Kidney epithelial cell (primary cell): ENCODE results near the gene CRACDL. TPM values are rescaled to one million over a fixed set of nuclear protein-coding genes. Genes with fewer than 3 reads are reported as not detected.

ENCODE experiments used
- DNase-seq: peaks from one replicate; pipeline ENCODE4 v3.0.0-alpha.2; 2010; ENCODE audit warnings: low read depth
- H3K27me3 ChIP-seq: 2 replicates; pipeline ENCODE4 v1.6.0; 2011; ENCODE audit warnings: low read length; ENCODE audit not compliant: control insufficient read depth, insufficient read depth
- H3K36me3 ChIP-seq: 2 replicates; pipeline ENCODE4 v1.5.1; 2011; ENCODE audit warnings: low read length; ENCODE audit not compliant: control insufficient read depth, insufficient read depth
- H3K4me3 ChIP-seq: 2 replicates; pipeline ENCODE4 v1.5.1; 2011; ENCODE audit warnings: low read depth, mild to moderate bottlenecking, control low read depth, low read length
- CTCF ChIP-seq: IDR thresholded peaks from 2 replicates; pipeline ENCODE4 v1.5.1; 2011; ENCODE audit warnings: mild to moderate bottlenecking, moderate library complexity, low read length, control low read depth, inconsistent platforms; ENCODE audit not compliant: insufficient read depth, poor library complexity, severe bottlenecking
- total RNA-seq: library from RNA; depleted of rRNA; stranded (reverse); fragments of >200 nt; gene quantifications from 2 replicates; pipeline ENCODE4 v1.2.3, GENCODE V29; 2015

Gene CRACDL
- total RNA-seq, 1 donor from 2014 or later: 1.4 TPM

- H3K36me3 ChIP-seq: no peaks in the 10 kb centered on the region
- no peak overlapping the region for H3K4me3 ChIP-seq
- TF ChIP-seq CTCF: no peak
- H3K27me3 ChIP-seq: no peaks in the 10 kb centered on the region
- no peak for DNase-seq
These were observed 39.6 kb downstream of the CRACDL start for GRCh38 chr2:98896416-98896815.

- TF ChIP-seq CTCF: no peak
- H3K27me3 ChIP-seq: no peaks in the 10 kb centered on the region
- DNase-seq: no peak
- no peaks in the 10 kb centered on the region for H3K36me3 ChIP-seq
- no peak overlapping the region for H3K4me3 ChIP-seq
These were observed 40.1 kb downstream of the CRACDL start for GRCh38 chr2:98895901-98896300.

DNA sequence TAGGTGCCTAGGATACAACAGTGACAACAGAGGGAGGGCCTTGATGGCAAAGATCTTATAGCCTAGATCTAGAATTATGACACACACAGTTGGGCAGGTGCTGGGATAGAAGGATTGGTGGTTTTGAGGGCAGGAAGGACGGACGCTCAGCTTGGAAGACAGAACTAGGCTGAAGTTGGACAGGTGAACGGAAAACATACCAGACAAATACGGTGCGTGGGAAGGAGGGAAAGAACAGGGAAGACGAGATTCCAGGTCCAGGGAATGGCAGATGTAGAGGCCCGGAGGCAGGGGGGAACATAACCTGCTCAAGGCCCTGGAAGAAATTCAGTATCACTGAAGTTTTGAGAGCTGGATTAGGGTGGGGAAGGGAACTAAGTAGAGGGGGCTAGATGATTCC, 40.8 kb downstream of the CRACDL start:
- H3K27me3 ChIP-seq: no peaks in the 10 kb centered on the region
- no peak for TF ChIP-seq CTCF
- no peak overlapping the region for H3K4me3 ChIP-seq
- no peaks in the 10 kb centered on the region for H3K36me3 ChIP-seq
- DNase-seq: no peak

DNA sequence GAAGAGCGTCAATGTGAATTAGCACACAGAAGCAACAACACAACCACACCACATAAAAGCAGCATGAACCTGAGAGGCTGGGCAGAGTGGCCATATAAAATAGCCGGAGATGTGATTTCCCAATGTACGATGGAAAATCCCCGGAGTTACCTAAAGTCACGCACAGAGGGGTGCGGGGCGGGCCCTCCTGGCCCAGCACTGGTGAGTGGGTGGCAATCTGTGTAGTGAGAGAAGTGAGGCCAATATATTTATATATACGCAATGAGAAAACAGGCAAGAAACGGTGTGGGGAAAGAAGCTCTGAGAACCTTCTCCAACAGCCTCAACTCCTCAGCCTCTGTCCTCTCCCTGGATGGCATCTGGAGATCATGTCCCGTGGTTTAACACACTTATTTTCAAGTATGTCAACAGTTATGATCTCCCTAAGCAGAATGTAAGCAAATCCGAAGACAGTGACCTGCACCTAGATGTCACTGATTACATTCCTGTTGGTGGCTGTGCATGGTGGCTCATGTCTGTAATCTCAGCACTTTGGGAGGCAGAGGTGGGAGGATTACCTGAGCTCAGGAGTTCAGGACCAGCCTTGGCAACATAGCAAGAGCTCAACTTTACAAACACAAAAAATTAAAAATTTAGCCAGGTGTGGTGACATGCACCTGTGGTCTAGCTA, 41.6 kb downstream of the CRACDL start:
- H3K27me3 ChIP-seq: no peaks in the 10 kb centered on the region
- no peaks in the 10 kb centered on the region for H3K36me3 ChIP-seq
- H3K4me3 ChIP-seq: no peak overlapping the region
- DNase-seq: no peak
- no peak for TF ChIP-seq CTCF

- DNase-seq: no peak
- TF ChIP-seq CTCF: no peak
- no peaks in the 10 kb centered on the region for H3K27me3 ChIP-seq
- no peaks in the 10 kb centered on the region for H3K36me3 ChIP-seq
- no peak overlapping the region for H3K4me3 ChIP-seq
These were observed 42.1 kb downstream of the CRACDL start for GRCh38 chr2:98893911-98894321.

- Histone ChIP-seq H3K4me3 (no peak overlapping the region), H3K27me3 (no peaks in the 10 kb centered on the region), H3K36me3 (no peaks in the 10 kb centered on the region)
- DNase-seq: no peak
- TF ChIP-seq CTCF: no peak
These were observed 43.2 kb downstream of the CRACDL start for GRCh38 chr2:98892871-98893270.
